ENCODE results near the gene MRPL46.
A peak's percentile ranks its signal among the peaks of the same experiment; 100 is the strongest.
"Not testable (repeated sequence)": the region's sequence is repeated elsewhere in the genome, so short reads cannot be mapped to it uniquely, and the experiment has no call there.

Gene MRPL46

GRCh38 chr15:88468721-88469120, 1.5 kb upstream of the MRPL46 start:
- Mint-ChIP-seq H3K4me3 (peak overlapping the region; percentile 88), H3K27ac (peak overlapping the region; percentile 100), H3K36me3 (ENCODE audit: low read depth) (peaks cover 42% of the 10 kb centered on the region), H3K4me1 (ENCODE audit: low read depth) (peaks cover 36% of the 10 kb centered on the region)
- not testable (repeated sequence) for DNase-seq, H3K27me3 Mint-ChIP-seq, H3K9me3 Mint-ChIP-seq

GRCh38 chr15:88467935-88468528, 844 bp upstream of the MRPL46 start:
- H3K9me3 Mint-ChIP-seq = no peaks in the 10 kb centered on the region
- H3K4me3 Mint-ChIP-seq = peak overlapping the region; percentile 88
- no peaks in the 10 kb centered on the region for H3K27me3 Mint-ChIP-seq
- peaks cover 36% of the 10 kb centered on the region for H3K4me1 Mint-ChIP-seq (ENCODE audit: low read depth)
- no peak for DNase-seq
- H3K36me3 Mint-ChIP-seq (ENCODE audit: low read depth) = peaks cover 42% of the 10 kb centered on the region
- H3K27ac Mint-ChIP-seq = peak overlapping the region; percentile 100

GRCh38 chr15:88465633-88466224, 1.5 kb downstream of the MRPL46 start:
- Mint-ChIP-seq H3K27ac (peak overlapping the region; percentile 100), H3K9me3 (no peaks in the 10 kb centered on the region), H3K27me3 (no peaks in the 10 kb centered on the region), H3K36me3 (ENCODE audit: low read depth) (peaks cover 48% of the 10 kb centered on the region), H3K4me3 (peak overlapping the region; percentile 88), H3K4me1 (ENCODE audit: low read depth) (peaks cover 28% of the 10 kb centered on the region)
- no peak for DNase-seq

GRCh38 chr15:88463870-88464532, 3.2 kb downstream of the MRPL46 start:
- no peaks in the 10 kb centered on the region for H3K27me3 Mint-ChIP-seq
- H3K9me3 Mint-ChIP-seq = no peaks in the 10 kb centered on the region
- H3K4me3 Mint-ChIP-seq = peak overlapping the region; percentile 11
- peaks cover 66% of the 10 kb centered on the region for H3K36me3 Mint-ChIP-seq (ENCODE audit: low read depth)
- H3K27ac Mint-ChIP-seq = peak overlapping the region; percentile 74
- peaks cover 28% of the 10 kb centered on the region for H3K4me1 Mint-ChIP-seq (ENCODE audit: low read depth)
- DNase-seq = no peak

- Mint-ChIP-seq H3K36me3 (ENCODE audit: low read depth) (peaks cover 50% of the 10 kb centered on the region), H3K27ac (no peak overlapping the region), H3K4me1 (ENCODE audit: low read depth) (peaks cover 7% of the 10 kb centered on the region), H3K27me3 (no peaks in the 10 kb centered on the region), H3K4me3 (no peak overlapping the region), H3K9me3 (no peaks in the 10 kb centered on the region)
- DNase-seq = no peak
These were observed 10.5 kb downstream of the MRPL46 start for GRCh38 chr15:88456733-88457132.

GRCh38 chr15:88454867-88455810, 12.0 kb downstream of the MRPL46 start:
- peaks cover 7% of the 10 kb centered on the region for H3K4me1 Mint-ChIP-seq (ENCODE audit: low read depth)
- H3K27ac Mint-ChIP-seq = peak overlapping the region; percentile 60
- no peaks in the 10 kb centered on the region for H3K9me3 Mint-ChIP-seq
- H3K27me3 Mint-ChIP-seq = peaks cover under 1% of the 10 kb centered on the region
- DNase-seq = peak; percentile 52
- H3K4me3 Mint-ChIP-seq = no peak overlapping the region
- H3K36me3 Mint-ChIP-seq (ENCODE audit: low read depth) = peaks cover 35% of the 10 kb centered on the region

- no peak for DNase-seq
- peaks cover 12% of the 10 kb centered on the region for H3K4me1 Mint-ChIP-seq (ENCODE audit: low read depth)
- H3K27me3 Mint-ChIP-seq = peaks cover 7% of the 10 kb centered on the region
- H3K36me3 Mint-ChIP-seq (ENCODE audit: low read depth) = peaks cover 26% of the 10 kb centered on the region
- H3K9me3 Mint-ChIP-seq = no peaks in the 10 kb centered on the region
- H3K27ac Mint-ChIP-seq = no peak overlapping the region
- H3K4me3 Mint-ChIP-seq = no peak overlapping the region
These were observed 13.0 kb downstream of the MRPL46 start for GRCh38 chr15:88454236-88454635.

GRCh38 chr15:88453651-88454050, 13.5 kb downstream of the MRPL46 start:
- Mint-ChIP-seq H3K27me3 (peaks cover 7% of the 10 kb centered on the region), H3K27ac (no peak overlapping the region), H3K4me1 (ENCODE audit: low read depth) (peaks cover 12% of the 10 kb centered on the region), H3K9me3 (no peaks in the 10 kb centered on the region), H3K36me3 (ENCODE audit: low read depth) (peaks cover 20% of the 10 kb centered on the region), H3K4me3 (no peak overlapping the region)
- no peak for DNase-seq

GRCh38 chr15:88450125-88450798, 16.9 kb downstream of the MRPL46 start:
- peak; percentile 81 for DNase-seq
- peaks cover 7% of the 10 kb centered on the region for H3K4me1 Mint-ChIP-seq (ENCODE audit: low read depth)
- no peak overlapping the region for H3K27ac Mint-ChIP-seq
- no peaks in the 10 kb centered on the region for H3K36me3 Mint-ChIP-seq (ENCODE audit: low read depth)
- H3K9me3 Mint-ChIP-seq = no peaks in the 10 kb centered on the region
- no peak overlapping the region for H3K4me3 Mint-ChIP-seq
- H3K27me3 Mint-ChIP-seq = peaks cover 19% of the 10 kb centered on the region

- no peak for DNase-seq
- Mint-ChIP-seq H3K4me1 (ENCODE audit: low read depth) (peaks cover 5% of the 10 kb centered on the region), H3K9me3 (no peaks in the 10 kb centered on the region), H3K36me3 (ENCODE audit: low read depth) (no peaks in the 10 kb centered on the region), H3K4me3 (no peak overlapping the region), H3K27ac (no peak overlapping the region), H3K27me3 (peaks cover 19% of the 10 kb centered on the region)
These were observed 17.6 kb downstream of the MRPL46 start for GRCh38 chr15:88449581-88449980.

GRCh38 chr15:88448991-88449461, 18.2 kb downstream of the MRPL46 start:
- H3K27me3 Mint-ChIP-seq = peaks cover 24% of the 10 kb centered on the region
- H3K4me3 Mint-ChIP-seq = no peak overlapping the region
- peaks cover 5% of the 10 kb centered on the region for H3K4me1 Mint-ChIP-seq (ENCODE audit: low read depth)
- H3K9me3 Mint-ChIP-seq = peaks cover 4% of the 10 kb centered on the region
- DNase-seq = no peak
- H3K27ac Mint-ChIP-seq = no peak overlapping the region
- H3K36me3 Mint-ChIP-seq (ENCODE audit: low read depth) = no peaks in the 10 kb centered on the region

- H3K27ac Mint-ChIP-seq = no peak overlapping the region
- DNase-seq = no peak
- H3K36me3 Mint-ChIP-seq (ENCODE audit: low read depth) = no peaks in the 10 kb centered on the region
- H3K4me3 Mint-ChIP-seq = no peak overlapping the region
- peaks cover 35% of the 10 kb centered on the region for H3K27me3 Mint-ChIP-seq
- H3K4me1 Mint-ChIP-seq (ENCODE audit: low read depth) = peaks cover 5% of the 10 kb centered on the region
- peaks cover 15% of the 10 kb centered on the region for H3K9me3 Mint-ChIP-seq
These were observed 19.4 kb downstream of the MRPL46 start for GRCh38 chr15:88447741-88448140.

GRCh38 chr15:88447206-88447605, 20.0 kb downstream of the MRPL46 start:
- peaks cover 38% of the 10 kb centered on the region for H3K27me3 Mint-ChIP-seq
- peaks cover 16% of the 10 kb centered on the region for H3K9me3 Mint-ChIP-seq
- peaks cover 5% of the 10 kb centered on the region for H3K4me1 Mint-ChIP-seq (ENCODE audit: low read depth)
- H3K4me3 Mint-ChIP-seq = no peak overlapping the region
- no peaks in the 10 kb centered on the region for H3K36me3 Mint-ChIP-seq (ENCODE audit: low read depth)
- no peak for DNase-seq
- no peak overlapping the region for H3K27ac Mint-ChIP-seq

Data from activated T-cell treated with anti-CD3 and anti-CD28 coated beads, Interleukin-2, amount 50 U/mL, for 24 hours (primary cell).